Vagina (tissue), 2 donors: ENCODE measurements around the gene L3MBTL1.

Experiments used
- POLR2A ChIP-seq, 2 donors: fragments of 450-650 bp; IDR thresholded peaks; one replicate each; pipeline ENCODE4 v1.6.1; 2017; ENCODE audit warnings: antibody characterized with exemption in 2 of 2, mild to moderate bottlenecking in 2 of 2, moderate library complexity in 2 of 2
- POLR2AphosphoS5 ChIP-seq, 2 donors: sonication (generic); formaldehyde crosslinking; IDR thresholded peaks; one replicate each; pipeline ENCODE4 v1.9.0; 2017; ENCODE audit warnings: antibody characterized with exemption in 2 of 2, mild to moderate bottlenecking in 2 of 2, low read depth in 1 of 2; ENCODE audit not compliant: insufficient read depth in 1 of 2
- TF ChIP-seq, protein P1 (sequence below), 3 experiments: fragments of 450-650 bp in 2 of 3; fragments of 200-600 bp in 1 of 3; sonication (generic) in 1 of 3; IDR thresholded peaks; one replicate each; pipeline ENCODE4 v1.5.1; 2017 to 2019; ENCODE audit warnings: antibody characterized with exemption in 3 of 3, mild to moderate bottlenecking in 2 of 3, moderate library complexity in 2 of 3

DNA sequence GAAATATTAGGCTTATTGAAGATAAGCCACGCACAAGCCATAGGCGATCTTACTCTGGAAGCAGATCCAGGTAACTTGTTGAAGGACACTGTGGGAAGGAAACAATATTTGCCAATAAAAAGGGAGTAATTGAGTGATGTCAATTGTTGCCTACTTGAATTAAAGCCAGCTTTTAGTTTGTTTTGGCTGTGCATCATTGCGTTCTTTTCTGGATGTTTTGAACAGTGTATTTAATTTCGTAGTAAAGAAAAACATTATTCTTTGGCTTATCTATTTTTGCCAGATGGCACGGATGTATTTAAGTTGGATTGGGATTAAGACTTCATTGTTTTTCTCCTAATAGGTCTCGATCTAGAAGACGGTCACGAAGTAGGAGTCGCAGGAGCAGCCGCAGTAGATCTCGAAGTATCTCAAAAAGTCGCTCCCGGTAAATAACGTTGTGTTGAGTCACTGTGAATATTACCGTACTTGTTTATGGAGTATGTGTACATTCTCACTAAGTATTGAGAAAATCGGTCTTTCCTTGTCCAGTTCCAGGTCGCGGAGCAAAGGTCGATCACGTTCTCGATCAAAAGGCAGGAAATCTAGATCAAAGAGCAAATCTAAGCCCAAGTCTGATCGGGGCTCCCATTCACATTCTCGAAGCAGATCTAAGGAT, 47.2 kb upstream of the L3MBTL1 start:
- TF ChIP-seq, protein P1, sequence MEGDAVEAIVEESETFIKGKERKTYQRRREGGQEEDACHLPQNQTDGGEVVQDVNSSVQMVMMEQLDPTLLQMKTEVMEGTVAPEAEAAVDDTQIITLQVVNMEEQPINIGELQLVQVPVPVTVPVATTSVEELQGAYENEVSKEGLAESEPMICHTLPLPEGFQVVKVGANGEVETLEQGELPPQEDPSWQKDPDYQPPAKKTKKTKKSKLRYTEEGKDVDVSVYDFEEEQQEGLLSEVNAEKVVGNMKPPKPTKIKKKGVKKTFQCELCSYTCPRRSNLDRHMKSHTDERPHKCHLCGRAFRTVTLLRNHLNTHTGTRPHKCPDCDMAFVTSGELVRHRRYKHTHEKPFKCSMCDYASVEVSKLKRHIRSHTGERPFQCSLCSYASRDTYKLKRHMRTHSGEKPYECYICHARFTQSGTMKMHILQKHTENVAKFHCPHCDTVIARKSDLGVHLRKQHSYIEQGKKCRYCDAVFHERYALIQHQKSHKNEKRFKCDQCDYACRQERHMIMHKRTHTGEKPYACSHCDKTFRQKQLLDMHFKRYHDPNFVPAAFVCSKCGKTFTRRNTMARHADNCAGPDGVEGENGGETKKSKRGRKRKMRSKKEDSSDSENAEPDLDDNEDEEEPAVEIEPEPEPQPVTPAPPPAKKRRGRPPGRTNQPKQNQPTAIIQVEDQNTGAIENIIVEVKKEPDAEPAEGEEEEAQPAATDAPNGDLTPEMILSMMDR (IDR thresholded peaks at IDR 0.05) = no peak
- TF ChIP-seq POLR2A (IDR thresholded peaks at IDR 0.05) (no peak), POLR2AphosphoS5 (IDR thresholded peaks at IDR 0.05; ENCODE audit: insufficient read depth in 1 of 2, low read depth in 1 of 2) (no peak)
